Measurements from ENCODE around the gene TSNAXIP1.
"Not testable (repeated sequence)": the region's sequence is repeated elsewhere in the genome, so short reads cannot be mapped to it uniquely, and the experiment has no call there.

The TSNAXIP1 gene

DNA sequence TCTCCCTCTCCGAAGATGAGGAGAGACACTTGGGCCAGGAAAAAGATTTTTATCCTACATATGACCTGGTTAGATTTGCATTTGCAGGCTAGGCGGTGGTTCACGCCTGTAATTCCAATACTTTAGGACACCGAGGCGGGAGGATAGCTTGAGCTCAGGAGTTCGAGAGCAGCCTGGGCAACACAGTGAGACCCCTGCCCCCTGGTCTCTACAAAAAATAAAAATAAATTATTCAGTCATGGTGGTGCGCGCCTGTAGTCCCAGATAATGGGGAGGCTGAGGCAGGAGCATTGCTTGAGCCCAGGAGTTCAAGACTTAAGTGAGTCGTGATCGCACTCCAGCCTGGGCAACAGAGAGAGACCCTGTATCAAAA is 27.5 kb downstream of the TSNAXIP1 start:
- no peak for DNase-seq

GRCh38 chr16:67837190-67837589 is 30.5 kb downstream of the TSNAXIP1 start:
- DNase-seq = not testable (repeated sequence)

DNA sequence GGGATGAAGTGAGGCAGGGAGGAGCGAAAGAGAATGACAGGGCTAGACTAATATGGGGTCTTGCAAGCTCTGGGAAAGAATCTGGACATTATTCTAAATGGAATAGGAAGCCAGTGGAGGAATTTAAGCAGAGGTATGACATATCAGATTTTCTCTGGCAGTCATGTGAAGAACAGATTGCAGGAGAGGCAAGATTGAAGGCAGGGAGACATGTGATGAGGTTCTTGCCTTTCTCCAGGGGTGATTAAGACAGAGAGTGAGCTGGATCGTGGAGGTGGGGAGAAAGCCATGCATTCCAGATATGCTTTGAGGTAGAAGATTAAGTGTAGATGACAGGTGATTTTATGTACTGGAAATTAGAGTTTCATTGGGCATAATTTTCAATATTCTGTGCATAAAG is 31.1 kb downstream of the TSNAXIP1 start:
- DNase-seq = no peak

DNA sequence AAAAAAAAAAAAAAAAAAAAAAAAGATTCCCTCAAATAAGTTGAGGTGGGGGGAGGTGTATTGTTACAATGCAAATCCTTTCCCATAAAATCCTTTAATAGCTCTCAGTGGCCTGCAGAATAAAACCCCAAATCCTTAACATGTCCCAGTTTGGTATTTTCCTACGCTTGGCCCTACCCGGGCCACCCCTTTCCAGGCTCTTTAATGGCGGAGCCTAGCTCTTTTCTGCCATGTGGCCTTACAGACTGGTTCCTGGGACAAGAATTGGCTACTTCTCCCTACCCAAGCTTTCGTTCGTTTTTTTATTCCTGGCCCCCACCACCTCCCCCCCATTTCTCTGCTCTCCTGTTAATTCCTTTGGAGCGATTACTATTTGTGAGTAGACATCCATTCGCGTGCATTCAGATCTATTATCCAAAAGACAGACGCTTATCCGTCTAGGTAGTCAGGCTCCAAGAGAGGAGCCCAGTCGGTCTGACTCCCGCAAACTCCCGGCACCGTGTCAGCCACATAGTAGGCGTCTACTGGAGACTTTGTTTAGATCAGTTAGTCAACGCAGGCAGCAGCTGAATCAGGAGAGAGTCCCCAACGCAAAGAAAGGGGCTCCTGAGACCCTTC is 34.6 kb downstream of the TSNAXIP1 start:
- no peak for DNase-seq

DNA sequence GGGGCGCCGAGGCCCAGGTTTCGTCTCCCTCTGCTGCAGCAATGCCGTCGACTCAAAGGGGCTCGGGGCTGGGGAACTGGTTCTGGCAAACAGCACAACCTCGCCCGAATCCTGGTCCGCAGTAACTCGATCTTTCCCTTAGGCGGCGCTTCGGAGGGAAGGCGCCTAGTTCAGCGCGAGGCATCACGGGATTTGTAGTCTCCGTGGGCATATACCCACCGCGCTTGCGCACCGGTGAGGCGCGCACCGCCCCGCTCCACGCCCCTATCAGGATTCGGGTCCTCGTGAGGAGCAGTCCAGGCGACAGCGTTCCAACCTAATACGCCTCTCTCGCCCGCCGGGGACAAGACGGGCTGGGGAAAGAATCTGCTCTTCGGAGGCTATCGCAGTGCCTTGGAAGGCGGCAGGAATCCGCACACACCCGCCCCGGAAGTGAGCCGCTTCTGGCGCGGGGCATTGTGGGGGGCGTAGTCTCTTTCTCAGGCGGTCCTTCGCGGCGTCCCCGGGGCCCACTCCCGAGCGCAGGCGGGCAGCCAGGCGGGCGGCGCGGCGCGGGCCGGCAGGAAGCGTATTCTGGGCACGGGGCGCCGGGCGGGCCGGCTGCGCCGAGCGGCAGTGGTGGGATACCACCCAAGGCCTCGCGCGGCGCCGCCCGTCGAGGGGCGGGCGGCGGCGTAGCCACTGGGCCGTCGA is 35.3 kb downstream of the TSNAXIP1 start, which contains the start of gene THAP11:
TSS of gene THAP11 (plus strand) at position 505 of the 693 bp plus-strand sequence. CDS start 235 bp downstream, outside the sequence.
- DNase-seq = peak; percentile 76

GRCh38 chr16:67842509-67843342 is 36.0 kb downstream of the TSNAXIP1 start:
- peak; percentile 54 for DNase-seq

DNA sequence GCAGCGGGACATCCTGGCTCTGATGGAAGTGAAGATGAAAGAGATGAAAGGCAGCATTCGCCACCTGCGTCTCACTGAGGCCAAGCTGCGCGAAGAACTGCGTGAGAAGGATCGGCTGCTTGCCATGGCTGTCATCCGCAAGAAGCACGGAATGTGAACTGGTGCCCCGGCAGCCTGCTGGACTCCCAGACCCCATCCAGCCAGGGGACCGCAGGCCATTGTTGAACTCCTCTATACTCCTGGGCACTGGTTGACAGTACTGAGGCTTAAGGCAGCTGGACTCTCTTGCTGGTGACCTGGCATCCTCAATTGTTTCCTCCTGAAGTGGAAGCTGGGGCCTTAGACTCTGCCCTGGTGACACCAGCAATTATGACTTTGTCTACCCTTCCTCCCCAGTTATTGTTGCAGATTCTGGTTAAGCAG is 36.7 kb downstream of the TSNAXIP1 start:
- DNase-seq = no peak

- no peak for DNase-seq
Measured at GRCh38 chr16:67844497-67844896, 37.8 kb downstream of the TSNAXIP1 start.

GRCh38 chr16:67845291-67846062 is 38.8 kb downstream of the TSNAXIP1 start:
- DNase-seq = no peak

DNA sequence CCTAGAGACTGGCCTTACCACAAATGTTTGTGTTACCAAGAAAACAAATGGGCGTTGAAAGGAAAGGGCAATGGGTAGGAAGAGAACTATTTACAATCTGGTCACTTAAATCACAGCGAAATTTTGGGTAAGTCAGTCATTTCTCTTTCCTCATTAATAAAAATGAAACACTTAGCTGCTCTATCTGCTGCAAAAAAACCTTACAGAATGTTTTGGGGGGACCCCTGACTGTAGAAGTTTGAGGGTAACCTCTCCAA is 39.3 kb downstream of the TSNAXIP1 start:
- no peak for DNase-seq

- peak; percentile 86 for DNase-seq
Measured at GRCh38 chr16:67846320-67847063, 39.8 kb downstream of the TSNAXIP1 start, which contains the start of gene NUTF2. Gene NUTF2, plus strand, starts transcription at chr16:67846933. Its CDS starts 18,198 bp downstream, at chr16:67865131.

DNA sequence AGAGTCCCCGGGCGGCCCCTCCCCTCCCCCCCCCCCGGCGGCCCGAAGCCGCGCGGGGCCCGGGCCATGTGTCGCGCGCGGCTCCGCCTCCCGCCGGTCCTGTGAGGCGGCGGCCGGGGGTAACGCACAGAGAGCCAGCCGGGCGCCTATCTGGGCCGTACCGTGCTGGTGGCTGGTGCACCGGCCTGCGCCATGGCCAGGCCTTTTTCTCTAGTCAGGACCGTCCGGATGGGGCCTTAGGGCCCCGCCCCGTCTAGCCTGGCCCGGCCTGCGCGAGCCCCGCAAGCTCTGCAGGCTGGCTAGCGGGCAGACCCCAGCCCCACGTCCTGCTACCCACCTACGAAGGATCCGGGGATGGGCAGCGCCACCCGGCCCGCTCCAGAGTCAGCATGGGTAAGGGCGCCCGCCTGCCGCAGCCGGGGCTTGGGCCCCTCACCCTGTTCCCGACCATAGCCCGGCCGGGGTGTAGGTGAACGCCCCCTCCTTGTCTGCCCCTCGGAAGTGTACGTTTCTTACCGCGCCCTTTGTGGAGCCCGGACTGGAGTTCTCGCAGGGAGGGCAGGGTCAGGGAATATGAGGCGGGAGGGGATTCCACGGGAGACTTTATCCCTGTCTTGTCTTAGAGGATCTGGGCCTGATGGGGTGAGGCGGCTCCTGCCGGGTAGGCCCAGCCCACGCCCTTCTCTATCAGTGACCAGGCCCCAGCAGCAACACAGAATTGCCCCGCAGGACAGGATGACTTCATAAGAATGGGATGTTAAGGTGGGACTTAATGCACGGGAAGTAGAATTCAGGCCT is 40.6 kb downstream of the TSNAXIP1 start, which contains the start of gene CENPT:
TSS of gene CENPT (minus strand) at position 630 of the 798 bp plus-strand sequence. CDS start 13,834 bp downstream, outside the sequence.
- DNase-seq = no peak

GRCh38 chr16:67848118-67848517 is 41.4 kb downstream of the TSNAXIP1 start:
- DNase-seq = no peak

DNA sequence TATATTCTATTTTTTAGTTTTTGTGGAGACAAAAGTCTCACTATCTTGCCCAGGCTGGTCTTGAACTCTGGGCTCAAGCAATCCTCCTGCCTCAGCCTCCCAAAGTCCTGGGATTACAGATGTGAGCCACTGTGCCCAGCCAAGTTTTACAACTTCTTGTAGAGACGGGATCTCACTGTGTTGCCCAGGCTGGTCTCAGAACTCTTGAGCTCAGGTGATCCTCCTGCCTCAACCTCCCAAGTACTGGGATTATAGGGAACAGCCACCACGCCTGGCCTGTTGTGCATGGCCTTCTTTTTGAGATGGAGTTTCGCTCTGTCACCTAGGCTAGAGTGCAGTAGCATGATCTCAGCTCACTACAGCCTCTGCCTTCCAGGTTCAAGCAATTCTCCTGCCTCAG is 47.0 kb downstream of the TSNAXIP1 start:
- DNase-seq = no peak

- no peak for DNase-seq
Measured at GRCh38 chr16:67855789-67856188, 49.1 kb downstream of the TSNAXIP1 start.

GRCh38 chr16:67856927-67857546 is 50.3 kb downstream of the TSNAXIP1 start:
- no peak for DNase-seq

GRCh38 chr16:67857547-67858233 is 51.0 kb downstream of the TSNAXIP1 start:
- DNase-seq = no peak

DNA sequence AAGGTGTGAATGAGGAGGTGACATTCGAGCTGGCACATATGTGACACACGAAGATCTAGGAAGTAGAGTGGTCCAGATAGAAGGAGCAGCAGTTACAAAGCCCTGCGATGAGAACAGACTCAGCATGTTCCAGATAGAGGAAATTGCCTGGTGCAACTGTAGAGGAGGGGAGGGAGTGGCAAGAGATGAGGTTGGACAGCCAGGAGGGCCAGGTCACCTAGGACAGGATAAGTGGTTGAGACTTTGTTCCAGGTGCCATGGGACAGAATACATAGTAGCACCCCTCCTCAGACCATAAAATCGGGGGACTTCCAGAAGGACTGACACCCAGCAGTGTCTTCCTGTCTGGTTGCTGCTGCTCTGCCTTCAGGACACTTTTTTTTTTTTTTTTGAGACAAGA is 51.8 kb downstream of the TSNAXIP1 start:
- no peak for DNase-seq

- DNase-seq = no peak
Measured at GRCh38 chr16:67860589-67861398, 54.1 kb downstream of the TSNAXIP1 start.
